CD4-positive, alpha-beta memory T cell (primary cell): Measurements from ENCODE around the gene CCDC106. TPM values are rescaled to one million over a fixed set of nuclear protein-coding genes. Genes with fewer than 3 reads are reported as not detected.

Experiments used
- CTCF ChIA-PET: fragments of 350-600 bp; sonication (Branson Sonifier 250); formaldehyde crosslinking; loops from one replicate; lab custom pipeline; 2021; ENCODE audit warnings: inconsistent platforms; ENCODE audit not compliant: partially characterized antibody; lab: Charles Lee
- POLR2A ChIA-PET: fragments of 350-600 bp; sonication (Branson Sonifier 250); formaldehyde crosslinking; loops from one replicate; lab custom pipeline; 2021; ENCODE audit not compliant: partially characterized antibody; lab: Charles Lee
- DNase-seq, 5 donors: peaks; one replicate each; pipeline versions ENCODE4 v3.0.0 to v3.0.0-alpha.2; 2020 to 2022; ENCODE audit warnings: mixed read lengths in 1 of 5
- H3K27ac ChIP-seq: one replicate; pipeline ENCODE4 v1.7.0; 2013; ENCODE audit warnings: low read depth, low read length
- H3K27me3 ChIP-seq: 2 replicates; pipeline ENCODE4 v1.7.0; 2013; ENCODE audit warnings: mild to moderate bottlenecking, low read length, moderate library complexity; ENCODE audit not compliant: insufficient read depth
- H3K36me3 ChIP-seq: 2 replicates; pipeline ENCODE4 v1.7.0; 2013; ENCODE audit warnings: mild to moderate bottlenecking, low read length, moderate library complexity; ENCODE audit not compliant: insufficient read depth
- H3K4me1 ChIP-seq: 2 replicates; pipeline ENCODE4 v1.7.0; 2013; ENCODE audit warnings: mild to moderate bottlenecking, low read length, moderate library complexity; ENCODE audit not compliant: insufficient read depth
- H3K4me3 ChIP-seq, 2 donors: one replicate each; pipeline ENCODE4 v1.7.0; 2013; ENCODE audit warnings: low read length in 2 of 2, mild to moderate bottlenecking in 1 of 2
- H3K9me3 ChIP-seq, 2 donors: one replicate each; pipeline ENCODE4 v1.7.0; 2013; ENCODE audit warnings: low read length in 2 of 2, control low read depth in 1 of 2; ENCODE audit not compliant: control insufficient read depth in 1 of 2
- H3K27ac Mint-ChIP-seq, 7 donors: one replicate each; pipeline ENCODE4 v1.8.0; 2020 to 2021; ENCODE audit warnings: mixed read lengths in 7 of 7, mild to moderate bottlenecking in 6 of 7, inconsistent platforms in 3 of 7, moderate library complexity in 3 of 7
- H3K27me3 Mint-ChIP-seq, 2 donors: one replicate each; pipeline ENCODE4 v1.8.0; 2020 to 2021; ENCODE audit warnings: mixed read lengths in 2 of 2
- H3K36me3 Mint-ChIP-seq, 2 donors: one replicate each; pipeline ENCODE4 v1.8.0; 2020 to 2021; ENCODE audit warnings: mixed read lengths in 2 of 2, inconsistent platforms in 1 of 2, mild to moderate bottlenecking in 1 of 2
- H3K4me1 Mint-ChIP-seq, 4 donors: one replicate each; pipeline ENCODE4 v1.8.0; 2020 to 2021; ENCODE audit warnings: mixed read lengths in 4 of 4, mild to moderate bottlenecking in 1 of 4
- H3K4me3 Mint-ChIP-seq, 8 donors: one replicate each; pipeline ENCODE4 v1.8.0; 2020 to 2021; ENCODE audit warnings: mixed read lengths in 8 of 8, mild to moderate bottlenecking in 7 of 8, moderate library complexity in 6 of 8, inconsistent platforms in 3 of 8
- H3K9me3 Mint-ChIP-seq, 8 donors: one replicate each; pipeline ENCODE4 v1.8.0; 2020 to 2021; ENCODE audit warnings: mixed read lengths in 8 of 8, mild to moderate bottlenecking in 5 of 8, inconsistent platforms in 3 of 8, moderate library complexity in 1 of 8
- intact Hi-C: fragments of 100-400 bp; cut with micrococcal nuclease; formaldehyde crosslinking; loops from one replicate; pipeline ENCODE4 v1.15.1; 2023
- polyA plus RNA-seq, 2 donors: library from polyadenylated mRNA; unstranded; fragments of 300-500 nt; fragmentation: Illumina TruSeq; gene quantifications; one replicate each; pipeline ENCODE4 v1.2.3, GENCODE V29; 2021
- total RNA-seq, 2 experiments: library from RNA; stranded (reverse); gene quantifications; one replicate each; pipeline ENCODE4 v1.2.3, GENCODE V29; 2021

Gene CCDC106
- total and polyA plus RNA-seq, 4 experiments from 2014 or later = 0.47 to 1.5 (median 0.94) TPM

DNA sequence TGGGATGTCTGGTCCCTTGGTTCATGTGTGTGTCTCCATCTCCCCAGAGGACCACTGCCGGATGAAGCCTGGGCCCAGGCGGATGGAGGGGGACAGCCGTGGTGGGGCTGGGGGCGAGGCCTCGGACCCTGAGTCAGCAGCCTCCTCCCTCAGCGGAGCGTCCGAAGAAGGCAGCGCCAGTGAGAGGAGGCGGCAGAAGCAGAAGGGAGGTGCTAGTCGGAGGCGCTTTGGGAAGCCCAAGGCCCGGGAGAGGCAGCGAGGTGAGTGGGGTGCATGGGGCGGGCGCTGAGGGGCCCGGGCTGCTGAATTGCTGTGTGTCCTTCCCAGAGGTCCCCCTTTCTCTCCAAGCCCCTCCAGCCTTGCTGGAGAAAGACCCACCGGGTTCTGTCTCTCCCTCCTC lies 3.2 kb downstream of the CCDC106 start:
- Mint-ChIP-seq H3K27me3 (no peaks in the 10 kb centered on the region), H3K36me3 (peaks cover 0 to 22% of the 10 kb centered on the region in 2 donors), H3K4me1 (peaks cover 10 to 45% (median 18%) of the 10 kb centered on the region in 4 donors), H3K9me3 (peaks cover 0 to 6% (median 0%) of the 10 kb centered on the region in 8 donors), H3K27ac (no peak overlapping the region), H3K4me3 (peak overlapping the region in 2 of 8 donors; percentile 39 to 59)
- intact Hi-C loops = loop anchor here (10.0 kb wide), 2 partner anchors 1206 to 1546 kb away; partner anchors contain the start of genes LENG8, NDUFA3 and OSCAR
- Histone ChIP-seq H3K36me3 (no peaks in the 10 kb centered on the region), H3K4me3 (no peak overlapping the region), H3K27ac (no peak overlapping the region), H3K9me3 (no peaks in the 10 kb centered on the region), H3K27me3 (no peaks in the 10 kb centered on the region), H3K4me1 (peaks cover 32% of the 10 kb centered on the region)
- POLR2A ChIA-PET = no interaction called here
- peak in 1 of 5 donors; percentile 27 for DNase-seq
- CTCF ChIA-PET = no interaction called here

DNA sequence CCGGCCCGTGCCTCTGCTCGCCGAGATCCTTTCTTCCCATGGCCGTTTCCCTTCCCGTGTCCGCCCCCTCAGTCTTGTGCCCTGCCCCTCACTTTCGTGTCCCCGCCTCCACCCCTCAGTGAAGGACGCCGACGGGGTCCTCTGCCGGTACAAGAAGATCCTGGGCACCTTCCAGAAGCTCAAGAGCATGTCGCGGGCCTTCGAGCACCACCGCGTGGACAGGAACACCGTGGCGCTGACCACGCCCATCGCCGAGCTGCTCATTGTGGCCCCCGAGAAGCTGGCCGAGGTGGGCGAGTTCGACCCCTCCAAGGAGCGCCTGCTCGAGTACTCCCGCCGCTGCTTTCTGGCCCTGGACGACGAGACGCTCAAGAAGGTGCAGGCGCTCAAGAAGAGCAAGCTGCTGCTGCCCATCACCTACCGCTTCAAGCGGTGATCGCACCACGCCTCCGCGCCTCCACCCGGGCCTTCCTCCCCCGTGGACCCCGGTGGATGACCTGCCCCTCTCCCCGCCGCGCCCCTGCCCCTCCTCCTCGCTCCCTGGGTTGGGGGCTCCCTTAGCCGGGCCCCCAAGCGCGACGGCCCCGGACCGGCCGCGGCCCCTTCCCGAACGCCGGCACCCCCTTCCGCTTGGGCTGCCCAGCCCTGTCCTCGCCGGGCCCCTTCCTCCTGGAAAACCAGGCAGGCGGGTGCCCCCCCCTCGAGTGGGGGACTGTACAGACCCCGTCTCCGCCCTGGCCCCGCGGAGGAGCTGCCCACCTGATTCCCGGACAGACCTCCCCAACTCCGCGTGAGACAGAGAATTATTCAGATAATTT lies 4.5 kb downstream of the CCDC106 start:
- Histone ChIP-seq H3K27ac (no peak overlapping the region), H3K4me3 (no peak overlapping the region), H3K4me1 (peaks cover 39% of the 10 kb centered on the region), H3K27me3 (no peaks in the 10 kb centered on the region), H3K9me3 (no peaks in the 10 kb centered on the region), H3K36me3 (no peaks in the 10 kb centered on the region)
- ChIA-PET CTCF (interaction anchor here (0.7 to 2.1 kb wide), 11 partner anchors 10 to 493 kb away, joined by 3 to 29 read pairs (median 3); partner anchors contain the start of gene ZNF865), POLR2A (interaction anchor here (0.7 to 6.3 kb wide), 4 partner anchors 9 to 53 kb away, joined by 3 to 91 read pairs (median 57); partner anchors contain the start of genes FIZ1, ZNF524, ZNF580 and ZNF581)
- Mint-ChIP-seq H3K9me3 (peaks cover 0 to 9% (median 0%) of the 10 kb centered on the region in 8 donors), H3K4me3 (no peak overlapping the region), H3K4me1 (peaks cover 15 to 51% (median 27%) of the 10 kb centered on the region in 4 donors), H3K36me3 (peaks cover under 1 to 29% of the 10 kb centered on the region in 2 donors), H3K27me3 (no peaks in the 10 kb centered on the region), H3K27ac (peak overlapping the region in 2 of 7 donors; percentile 44 to 53)
- DNase-seq = peak in 1 of 5 donors; percentile 46
- intact Hi-C loops = loop anchor here (1.0 to 10.0 kb wide), 4 partner anchors 20 to 1548 kb away; partner anchors contain the start of genes KMT5C, LENG8, NDUFA3 and OSCAR

DNA sequence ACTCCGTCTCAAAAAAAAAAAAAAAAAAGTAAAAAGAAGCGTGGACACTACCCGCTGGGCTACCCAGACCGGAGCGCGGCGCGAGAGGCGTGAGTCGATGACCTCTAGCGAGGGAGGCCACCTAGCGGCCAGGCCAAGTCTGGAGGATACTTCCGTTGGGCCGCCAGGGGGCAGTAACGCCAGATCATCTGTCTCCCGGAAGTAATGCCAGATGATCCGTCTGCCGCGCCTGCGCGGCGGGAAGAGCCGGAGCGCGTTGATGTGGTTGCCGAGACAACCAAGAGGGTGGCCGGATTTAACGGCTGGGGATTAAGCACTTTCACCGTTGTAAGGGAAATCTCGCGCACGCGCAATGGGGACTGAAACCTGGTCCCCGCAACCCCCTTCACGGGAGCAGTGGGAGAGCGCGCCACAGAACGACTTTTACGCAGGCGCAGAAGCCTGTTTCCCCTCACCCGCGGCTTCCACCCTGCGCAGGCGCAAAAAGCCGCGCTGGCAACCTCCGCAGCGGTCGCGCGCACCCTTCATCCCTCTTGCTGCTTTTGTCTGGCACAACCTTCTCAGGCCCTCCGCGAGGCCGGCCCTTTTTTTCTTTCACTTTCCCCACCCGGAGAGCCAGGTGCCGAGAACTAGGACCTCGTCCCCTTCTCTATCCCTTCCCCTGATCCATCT lies 5.8 kb downstream of the CCDC106 start:
- CTCF ChIA-PET = interaction anchor here (0.6 to 2.1 kb wide), 20 partner anchors 10 to 494 kb away, joined by 3 to 29 read pairs (median 4); partner anchors contain the start of gene ZNF865
- Mint-ChIP-seq H3K27me3 (no peaks in the 10 kb centered on the region), H3K4me1 (peaks cover 19 to 58% (median 32%) of the 10 kb centered on the region in 4 donors), H3K4me3 (peak overlapping the region; percentile 92 to 99 (median 94)), H3K9me3 (peaks cover 0 to 9% (median 0%) of the 10 kb centered on the region in 8 donors), H3K27ac (peak overlapping the region; percentile 96 to 100 (median 98)), H3K36me3 (peaks cover 5 to 34% of the 10 kb centered on the region in 2 donors)
- Histone ChIP-seq H3K4me3 (peak overlapping the region; percentile 86 to 87), H3K27ac (peak overlapping the region; percentile 99), H3K27me3 (no peaks in the 10 kb centered on the region), H3K4me1 (peaks cover 42% of the 10 kb centered on the region), H3K36me3 (no peaks in the 10 kb centered on the region), H3K9me3 (no peaks in the 10 kb centered on the region)
- POLR2A ChIA-PET = interaction anchor here (0.6 to 6.3 kb wide), 24 partner anchors 10 to 1465 kb away, joined by 3 to 91 read pairs (median 7); partner anchors contain the start of genes EPN1, FIZ1, HSPBP1 and KMT5C
- intact Hi-C loops = loop anchor here (1.0 to 10.0 kb wide), 13 partner anchors 10 to 1549 kb away; partner anchors contain the start of genes FIZ1, HSPBP1, KMT5C and LENG8
- peak; percentile 99 to 100 (median 100) for DNase-seq

DNA sequence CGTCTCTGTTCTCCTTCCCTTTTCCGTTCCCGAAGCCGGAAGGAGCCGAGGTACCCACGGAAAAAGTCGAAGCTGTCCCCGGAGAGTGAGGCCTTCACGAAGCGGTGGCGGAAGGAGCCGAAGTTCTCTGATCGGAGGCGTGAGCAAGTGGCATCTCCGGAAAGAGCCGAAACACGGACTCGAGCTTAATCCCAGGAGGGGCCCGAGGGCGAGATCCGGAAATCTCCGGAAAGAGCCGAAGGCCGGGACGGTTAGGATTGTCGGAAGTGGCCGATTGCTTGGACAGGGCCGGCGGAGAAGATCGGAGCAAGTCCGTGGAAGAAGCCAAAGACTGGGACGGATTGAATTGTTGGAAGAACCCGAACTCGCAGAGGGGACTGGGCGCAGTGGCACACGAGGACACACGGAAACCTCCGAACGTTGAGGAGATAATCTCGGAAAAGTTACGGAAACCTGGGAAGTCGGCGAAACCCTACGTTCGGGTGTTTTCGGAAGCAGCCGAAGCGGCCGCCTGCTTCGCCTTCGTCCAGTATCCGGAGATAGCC lies 6.4 kb downstream of the CCDC106 start:
- H3K4me1 Mint-ChIP-seq = peaks cover 20 to 60% (median 33%) of the 10 kb centered on the region in 4 donors

DNA sequence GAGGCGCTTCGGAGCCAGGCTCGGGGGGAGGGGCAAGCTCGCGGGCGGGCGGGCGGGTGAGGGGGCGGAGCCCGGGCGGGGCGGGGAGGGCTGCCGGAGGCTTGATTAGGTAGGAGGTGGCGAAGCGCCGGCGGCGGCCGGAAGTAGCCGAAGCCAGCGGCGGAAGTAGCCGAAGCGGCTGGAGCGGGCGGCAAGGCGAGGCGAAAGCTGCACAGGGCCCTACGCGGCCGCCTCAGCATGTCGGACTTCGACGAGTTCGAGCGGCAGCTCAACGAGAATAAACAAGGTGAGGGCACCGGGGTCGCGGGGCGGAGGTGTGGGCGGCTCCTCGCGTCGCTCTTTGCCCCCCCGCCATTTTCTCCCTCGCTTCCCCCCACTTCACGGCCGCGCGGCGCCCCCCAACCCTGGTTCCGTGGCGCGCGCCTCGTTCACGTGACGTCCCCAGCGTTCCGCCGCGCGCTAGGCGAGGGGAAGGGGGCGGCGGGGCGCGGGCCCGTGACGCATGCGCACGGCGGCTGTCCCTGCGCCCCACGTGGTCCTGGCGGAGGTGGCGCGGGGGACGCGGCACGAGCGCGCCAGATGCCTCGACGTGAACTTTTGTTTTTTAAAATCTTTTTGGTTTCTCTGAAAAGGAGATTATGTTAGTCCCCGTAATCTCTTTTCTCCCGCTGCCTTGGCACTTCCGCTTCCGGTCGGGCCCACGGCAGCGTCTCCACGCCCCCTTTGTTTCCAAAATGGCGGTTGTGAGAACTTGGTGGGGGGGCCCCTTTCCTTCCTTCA lies 7.0 kb downstream of the CCDC106 start, which contains the start of gene U2AF2:
Gene U2AF2 (plus strand): TSS at position 168 of the 780 bp plus-strand sequence. CDS start 70 bp downstream, at position 238.
- ChIA-PET POLR2A (interaction anchor here (0.6 to 6.3 kb wide), 23 partner anchors 12 to 1466 kb away, joined by 3 to 91 read pairs (median 7); partner anchors contain the start of genes EPN1, FIZ1, HSPBP1 and KMT5C), CTCF (interaction anchor here (0.6 to 2.1 kb wide), 12 partner anchors 9 to 151 kb away, joined by 3 to 12 read pairs (median 4); partner anchors contain the start of gene ZNF865)
- Mint-ChIP-seq H3K4me3 (peak within 1 kb of the TSS; percentile 92 to 99 (median 94)), H3K9me3 (peaks cover 0 to 9% (median 0%) of the 10 kb centered on the region in 8 donors), H3K36me3 (peaks cover 5 to 39% of the 10 kb centered on the region in 2 donors), H3K27ac (peak within 1 kb of the TSS; percentile 96 to 100 (median 99)), H3K27me3 (no peaks in the 10 kb centered on the region), H3K4me1 (peaks cover 20 to 57% (median 34%) of the 10 kb centered on the region in 4 donors)
- no peaks in the 10 kb centered on the region for H3K9me3 ChIP-seq
- peaks cover 9% of the 10 kb centered on the region for H3K36me3 ChIP-seq
- intact Hi-C loops = loop anchor here (1.0 to 10.0 kb wide), 12 partner anchors 12 to 1550 kb away; partner anchors contain the start of genes EPN1, FIZ1, HSPBP1 and LENG8
- no peaks in the 10 kb centered on the region for H3K27me3 ChIP-seq
- H3K27ac ChIP-seq = peak within 1 kb of the TSS; percentile 99
- peaks cover 49% of the 10 kb centered on the region for H3K4me1 ChIP-seq
- peak; percentile 87 to 97 (median 96) for DNase-seq
- H3K4me3 ChIP-seq = peak within 1 kb of the TSS; percentile 86 to 87

More for the DNA sequence above, 6.4 kb downstream of the CCDC106 start:
- H3K4me3 ChIP-seq = peak overlapping the region; percentile 86 to 87
- peaks cover 5 to 36% of the 10 kb centered on the region in 2 donors for H3K36me3 Mint-ChIP-seq
- no peaks in the 10 kb centered on the region for H3K27me3 Mint-ChIP-seq
- peak overlapping the region; percentile 92 to 99 (median 94) for H3K4me3 Mint-ChIP-seq
- peak in 4 of 5 donors; percentile 100 for DNase-seq
- H3K27me3 ChIP-seq = no peaks in the 10 kb centered on the region
- H3K27ac Mint-ChIP-seq = peak overlapping the region; percentile 96 to 100 (median 98)
- peaks cover 0 to 9% (median 0%) of the 10 kb centered on the region in 8 donors for H3K9me3 Mint-ChIP-seq
- intact Hi-C loops = loop anchor here (1.0 to 10.0 kb wide), 11 partner anchors 11 to 1550 kb away; partner anchors contain the start of genes FIZ1, HSPBP1, LENG8 and NDUFA3
- H3K36me3 ChIP-seq = peaks cover 3% of the 10 kb centered on the region
- POLR2A ChIA-PET = interaction anchor here (0.6 to 6.3 kb wide), 25 partner anchors 11 to 1465 kb away, joined by 3 to 91 read pairs (median 7); partner anchors contain the start of genes EPN1, FIZ1, HSPBP1 and KMT5C
- CTCF ChIA-PET = interaction anchor here (0.6 to 2.1 kb wide), 12 partner anchors 10 to 150 kb away, joined by 3 to 12 read pairs (median 4); partner anchors contain the start of gene ZNF865
- peak overlapping the region; percentile 99 for H3K27ac ChIP-seq
- H3K9me3 ChIP-seq = no peaks in the 10 kb centered on the region
- H3K4me1 ChIP-seq = peaks cover 45% of the 10 kb centered on the region
